HG02870 (cell line): Measurements from ENCODE around the gene TGDS.

ENCODE experiments used
- ATAC-seq: cut with Tn5 transposase; IDR thresholded peaks from one replicate; pipeline ENCODE4 v1.9.1; 2021; ENCODE audit warnings: mild to moderate bottlenecking, moderate library complexity; ENCODE audit not compliant: unreplicated experiment

The TGDS gene

DNA sequence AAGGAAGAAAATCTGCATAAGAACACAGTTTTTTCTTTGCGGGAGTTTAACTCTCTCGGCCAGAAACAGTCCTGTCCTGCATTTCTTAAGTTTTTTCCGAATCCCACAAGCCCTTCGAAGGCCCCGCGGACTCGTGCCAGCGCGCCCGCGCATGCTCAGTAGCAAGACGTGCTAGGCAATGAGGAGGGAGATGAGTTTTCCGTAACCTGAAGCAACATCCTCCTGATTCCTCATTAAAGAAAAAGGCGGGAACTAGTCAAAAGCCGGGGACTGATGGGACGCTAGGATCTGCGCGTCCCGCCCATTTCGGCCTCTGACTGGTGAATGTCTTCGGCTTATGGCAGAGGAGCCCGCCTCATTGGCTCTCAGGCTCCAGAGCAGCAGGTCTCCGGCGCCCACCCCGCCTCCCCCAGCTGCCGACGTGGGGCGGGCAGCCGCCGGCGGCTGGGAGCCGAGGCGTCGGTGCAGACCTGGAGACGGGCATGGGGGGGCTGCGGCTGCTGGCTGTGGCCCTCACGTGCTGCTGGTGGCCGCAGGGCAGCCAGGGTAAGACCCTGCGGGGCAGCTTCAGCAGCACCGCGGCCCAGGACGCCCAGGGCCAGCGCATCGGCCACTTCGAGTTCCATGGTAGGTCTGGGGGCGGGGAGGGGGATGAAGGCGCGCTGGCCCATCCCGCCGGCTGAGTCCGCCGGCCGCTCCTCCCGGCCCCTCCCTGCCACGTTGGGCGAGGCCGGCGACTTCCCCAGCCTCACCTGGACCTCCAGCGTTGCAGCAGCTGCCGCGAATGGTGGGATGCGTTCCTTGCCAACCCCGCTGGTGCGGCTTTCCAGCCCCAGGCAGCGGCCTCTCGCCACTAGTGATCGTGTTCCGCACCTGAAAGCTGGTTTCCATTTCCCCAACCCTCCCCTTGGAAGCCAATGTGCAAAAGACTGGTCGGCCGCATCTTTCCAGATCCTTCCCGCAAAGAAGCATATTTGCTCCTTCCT lies 5.8 kb upstream of the TGDS start, which contains the start of gene GPR180:
Gene GPR180, plus strand, starts transcription at position 412 of the 986 bp plus-strand sequence. Its CDS starts 71 bp downstream, at position 483.
- peak; percentile 99 for ATAC-seq

DNA sequence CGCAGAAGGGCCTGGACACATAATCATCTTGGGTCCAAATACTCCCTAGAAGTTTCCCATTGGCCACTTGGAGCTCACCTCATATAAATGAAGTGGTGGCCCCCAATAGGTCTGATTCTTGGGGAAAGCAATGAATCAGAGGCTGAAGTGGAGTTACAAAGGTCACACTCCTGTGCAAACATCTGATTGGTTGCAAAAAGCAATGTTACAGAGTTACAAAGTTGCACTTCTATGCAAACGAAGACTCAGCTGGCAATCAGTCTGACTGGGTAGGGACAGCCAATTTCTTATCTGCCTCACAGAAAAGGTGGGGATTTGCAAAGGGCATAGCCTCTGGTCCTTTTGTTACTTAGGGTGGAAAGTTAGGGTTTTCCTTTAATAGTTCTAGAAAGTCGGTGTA lies 3.9 kb upstream of the TGDS start:
- ATAC-seq, result no peak

DNA sequence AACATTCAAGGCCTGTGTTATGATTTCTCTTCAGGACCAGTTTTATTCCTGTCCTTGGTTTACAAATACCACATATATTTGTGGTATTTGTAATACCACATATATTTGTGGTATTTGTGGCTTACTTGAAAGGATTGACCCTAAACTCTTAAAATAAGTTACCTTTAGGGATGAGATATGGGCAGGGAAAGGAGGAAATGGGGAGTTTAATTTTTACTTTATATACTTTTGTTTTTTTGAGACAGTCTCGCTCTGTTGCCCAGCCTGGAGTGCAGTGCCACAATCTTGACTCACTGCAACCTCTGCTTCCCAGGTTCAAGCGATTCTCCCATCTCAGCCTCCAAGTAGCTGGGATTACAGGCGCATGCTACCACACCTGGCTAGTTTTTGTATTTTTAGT lies 2.3 kb upstream of the TGDS start:
- ATAC-seq, result no peak

DNA sequence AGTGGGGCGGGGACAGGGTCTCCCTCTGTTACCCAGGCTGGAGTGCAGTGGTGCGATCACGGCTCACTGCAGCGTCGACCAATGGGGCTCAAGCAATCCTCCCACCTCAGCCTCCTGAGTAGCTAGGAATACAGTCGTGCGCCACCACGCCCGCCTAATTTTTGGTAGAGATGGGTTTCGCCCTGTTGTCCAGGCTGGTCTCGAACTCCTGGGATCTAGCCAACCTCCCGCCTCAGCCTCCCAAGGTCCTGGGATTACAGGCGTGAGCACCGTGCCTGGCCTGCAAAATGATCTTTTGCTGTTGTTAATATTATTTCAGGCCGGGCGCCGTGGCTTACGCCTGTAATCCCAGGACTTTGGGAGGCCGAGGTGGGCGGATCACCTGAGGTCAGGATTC lies 621 bp upstream of the TGDS start:
- ATAC-seq, result no peak

DNA sequence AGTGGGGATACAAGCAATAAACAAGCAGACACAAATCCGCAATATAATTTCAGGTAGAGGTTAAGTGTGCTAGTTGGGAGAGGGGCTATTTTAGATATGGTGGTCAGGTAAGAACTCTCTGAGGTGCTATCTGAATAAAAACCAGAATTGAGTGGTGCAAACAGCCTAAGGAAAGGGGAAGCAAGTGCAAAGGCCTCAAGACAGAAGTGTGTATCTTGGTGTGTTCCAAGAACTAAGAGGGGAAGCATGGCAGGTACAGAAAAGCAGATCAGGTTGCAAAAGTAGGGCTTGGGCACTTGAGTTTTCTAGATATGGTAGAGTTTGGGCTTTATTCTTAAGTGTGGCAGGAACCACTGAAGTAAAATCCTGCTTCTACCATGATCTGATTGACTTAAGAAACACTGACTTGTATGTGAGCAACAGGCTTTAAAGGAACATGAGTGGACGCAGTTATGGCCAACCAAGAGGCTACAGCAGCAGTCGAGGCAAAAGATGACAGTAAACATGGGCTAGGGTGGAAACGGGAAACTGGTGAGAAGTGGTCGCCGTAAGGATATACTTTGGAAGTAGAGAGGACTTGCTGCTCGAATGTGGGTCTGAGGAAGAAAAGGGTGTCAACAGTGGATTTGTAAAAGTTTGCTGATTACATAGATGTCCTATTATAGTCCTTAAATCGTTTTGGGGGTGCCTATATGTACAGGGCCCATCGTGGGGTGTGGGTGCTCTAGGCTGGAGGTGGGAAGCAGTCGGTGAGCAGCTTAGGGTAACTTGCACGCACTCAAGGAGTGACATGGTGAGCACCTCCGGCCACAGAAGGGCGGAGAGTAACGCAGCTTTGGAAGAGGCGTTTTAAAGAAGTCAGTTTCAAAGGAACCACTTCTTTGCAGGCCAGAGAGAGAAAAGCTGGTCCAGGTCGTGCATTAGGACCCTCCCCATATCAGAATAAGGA lies 677 bp downstream of the TGDS start:
- ATAC-seq, result peak; percentile 46

DNA sequence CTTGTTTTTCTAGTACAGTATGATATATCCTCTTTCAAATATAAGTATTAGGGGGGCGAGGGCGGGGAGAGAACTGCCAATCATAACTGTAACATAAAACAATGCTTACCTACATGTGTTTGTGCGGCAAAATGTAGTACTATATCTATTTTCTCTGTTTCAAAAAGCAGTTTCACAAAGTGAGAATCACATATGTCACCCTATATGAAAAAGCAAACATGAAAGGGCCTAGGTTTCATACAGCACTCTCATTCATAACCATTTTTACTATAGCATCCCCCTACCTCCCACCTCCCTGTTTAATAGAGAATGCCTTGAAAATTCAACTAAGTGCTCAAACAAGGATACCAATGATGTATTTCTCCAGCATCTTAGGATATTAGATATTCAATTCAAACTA lies 5.2 kb downstream of the TGDS start:
- ATAC-seq, result peak; percentile 78

DNA sequence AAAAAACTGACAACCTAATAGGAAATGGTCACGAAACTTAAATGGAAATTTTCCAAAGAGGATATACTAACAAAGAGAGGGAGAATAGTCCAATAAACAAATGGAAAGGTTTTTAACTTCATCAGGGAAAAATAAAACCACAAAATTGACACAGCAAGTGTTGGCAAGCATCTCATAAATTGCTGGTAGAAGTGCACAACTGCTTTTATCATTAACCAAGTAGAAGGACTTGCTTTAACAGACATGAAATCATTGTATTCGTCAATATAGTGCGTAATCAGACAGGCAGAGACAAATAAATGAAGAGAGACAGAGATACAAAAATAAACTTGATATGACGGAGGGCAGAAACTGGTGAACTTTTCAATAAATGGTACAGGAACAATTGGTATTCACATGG lies 7.4 kb downstream of the TGDS start:
- ATAC-seq, result no peak

DNA sequence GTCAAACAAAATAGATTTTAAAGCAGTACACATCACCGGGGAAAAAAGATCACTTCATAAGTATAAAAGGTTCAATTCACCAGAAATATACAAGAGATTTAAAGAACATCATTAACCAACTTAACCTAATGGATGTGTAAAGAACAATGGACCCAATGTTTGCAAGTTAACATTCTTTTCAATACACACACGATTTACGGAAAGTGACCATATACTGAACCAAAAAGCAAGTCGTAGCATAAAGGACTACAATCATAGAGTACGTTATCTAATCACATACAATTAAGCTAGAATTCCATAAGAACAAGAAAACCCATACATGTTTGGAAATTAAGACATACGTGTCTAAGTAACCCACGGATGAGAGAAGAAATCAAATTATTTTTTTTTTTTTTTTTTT lies 9.6 kb downstream of the TGDS start:
- ATAC-seq, result no peak

DNA sequence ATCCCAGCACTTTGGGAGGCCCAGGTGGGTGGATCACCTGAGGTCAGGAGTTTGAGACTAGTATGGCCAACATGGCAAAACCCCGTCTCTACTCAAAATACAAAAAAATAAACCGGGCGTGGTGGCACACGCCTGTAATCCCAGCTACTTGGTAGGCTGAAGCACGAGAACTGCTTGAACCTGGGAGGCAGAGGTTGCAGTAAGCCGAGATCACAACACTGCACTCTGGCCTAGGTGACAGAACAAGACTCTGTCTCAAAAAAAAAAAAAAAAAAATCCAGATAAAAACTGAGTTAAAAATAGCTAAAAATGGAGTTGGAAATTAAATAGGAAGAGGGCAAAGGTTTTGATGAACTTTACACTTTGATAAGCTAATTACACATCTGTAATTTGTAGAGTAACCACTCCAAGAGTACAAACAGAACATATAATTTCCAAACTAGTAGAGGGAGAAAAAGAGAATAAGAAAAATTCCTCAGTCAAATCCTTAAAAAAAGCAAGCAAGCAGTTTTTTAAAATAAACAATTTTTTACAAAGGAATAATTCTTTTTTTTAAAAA lies 10.3 kb downstream of the TGDS start:
- ATAC-seq, result no peak

DNA sequence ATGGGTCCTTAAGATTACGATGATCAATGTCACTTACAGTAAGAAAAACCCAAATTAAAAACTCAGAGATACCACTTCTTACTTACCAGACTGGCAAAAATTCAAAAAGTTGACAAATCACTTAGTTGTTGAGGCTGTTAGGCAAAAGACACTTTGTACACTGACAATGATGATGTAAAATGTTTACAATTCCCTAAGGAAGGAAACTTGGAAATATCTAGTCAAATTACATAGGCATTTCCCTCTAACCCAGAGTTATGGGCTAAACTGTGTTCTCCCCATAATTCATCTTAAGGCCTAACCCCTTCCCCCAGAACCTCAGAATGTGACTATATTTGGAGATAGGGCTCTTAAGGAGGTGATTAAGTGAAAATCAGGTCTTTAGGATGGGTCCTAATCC lies 12.0 kb downstream of the TGDS start:
- no peak for ATAC-seq

DNA sequence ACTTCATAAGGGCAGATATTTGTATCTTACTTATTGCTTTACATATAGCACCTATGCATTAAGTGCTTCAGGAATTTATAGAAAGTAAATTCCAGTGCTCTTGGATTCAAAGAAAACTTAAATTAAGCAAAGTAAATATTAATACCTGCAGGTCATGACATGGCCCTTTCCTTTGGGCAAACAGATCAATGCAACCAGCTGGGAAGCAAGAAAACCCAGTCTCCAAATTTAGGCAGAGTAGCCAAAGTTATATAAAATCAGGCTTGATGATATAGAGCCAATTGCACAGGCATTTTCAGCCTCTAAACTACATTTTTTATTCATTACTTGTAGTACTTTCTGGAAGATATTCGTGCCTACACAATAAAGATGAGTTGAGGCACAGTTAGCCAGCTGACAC lies 16.9 kb downstream of the TGDS start:
- ATAC-seq, result no peak

DNA sequence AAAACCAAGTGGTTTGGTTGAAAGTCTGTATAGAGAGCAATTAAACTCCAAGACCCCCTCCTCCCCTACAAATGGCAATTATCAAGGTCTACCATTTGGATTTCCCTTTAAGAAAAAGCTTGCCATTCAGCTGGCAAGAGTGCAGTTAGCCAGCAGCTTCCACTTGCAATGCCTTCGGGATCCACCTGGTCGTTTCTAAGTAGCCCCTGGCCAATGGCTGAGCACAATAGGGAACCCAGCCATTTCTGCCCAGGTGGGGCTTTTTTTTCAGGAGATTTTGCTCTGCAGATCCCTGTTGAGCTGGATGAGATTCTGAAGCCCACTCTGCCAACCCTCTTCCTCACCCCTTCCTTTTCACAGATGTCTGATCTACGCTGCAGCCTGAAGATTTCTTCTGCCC lies 26.3 kb downstream of the TGDS start:
- ATAC-seq, result no peak

DNA sequence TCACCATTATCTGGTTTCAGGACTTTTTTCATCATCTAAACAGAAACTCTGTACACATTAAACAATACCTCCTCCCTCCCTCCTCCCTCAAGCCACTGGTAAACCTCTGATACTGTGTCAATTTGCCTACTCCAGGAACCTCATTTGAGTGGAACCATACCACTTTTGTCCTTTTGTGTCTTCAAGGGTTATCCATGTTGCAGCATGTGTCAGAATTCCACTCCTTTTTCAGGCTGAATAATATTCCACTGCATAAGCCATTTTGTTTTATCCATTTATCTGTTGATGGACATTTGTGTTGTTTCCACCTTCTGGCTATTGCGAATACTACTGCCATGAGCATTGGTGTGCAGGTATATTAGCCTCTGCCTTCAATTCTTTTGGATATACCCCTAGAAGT lies 27.5 kb downstream of the TGDS start:
- ATAC-seq, result no peak

DNA sequence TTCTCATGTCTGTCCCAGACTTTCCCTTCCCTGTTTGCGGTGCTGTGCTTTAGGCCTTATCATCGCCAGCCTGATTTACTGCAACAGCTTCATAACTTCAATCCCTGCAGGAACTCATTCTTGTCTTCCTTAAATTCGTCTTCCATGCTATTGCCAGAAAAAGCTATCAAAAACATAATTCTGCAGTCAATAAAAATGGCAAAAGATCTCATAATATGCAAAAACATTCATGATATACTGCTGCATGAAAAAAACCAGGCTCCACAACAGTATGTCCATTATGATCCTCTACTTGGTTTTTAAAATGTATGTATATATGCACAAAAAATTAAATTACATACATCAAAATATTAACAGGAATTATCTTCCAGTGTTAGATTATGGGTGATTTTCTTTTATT lies 28.4 kb downstream of the TGDS start:
- no peak for ATAC-seq

DNA sequence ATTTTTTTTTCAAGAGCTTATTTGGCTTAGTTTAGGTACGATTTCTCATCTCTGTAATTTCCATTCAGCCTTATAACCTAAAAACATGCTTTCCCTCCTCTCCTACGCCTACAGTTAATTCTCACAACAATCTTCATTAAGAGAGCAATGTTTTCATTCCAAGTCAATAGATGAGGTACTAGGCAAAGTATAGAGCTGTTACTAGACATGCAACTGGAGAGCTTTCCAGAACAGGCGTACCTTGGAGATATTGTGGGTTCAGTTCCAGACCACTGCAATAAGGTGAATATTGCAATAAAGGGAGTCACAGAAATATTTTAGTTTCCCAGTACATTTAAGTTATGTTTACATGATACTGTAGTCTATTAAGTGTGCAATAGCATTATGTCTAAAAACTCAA lies 34.8 kb downstream of the TGDS start:
- ATAC-seq, result no peak

DNA sequence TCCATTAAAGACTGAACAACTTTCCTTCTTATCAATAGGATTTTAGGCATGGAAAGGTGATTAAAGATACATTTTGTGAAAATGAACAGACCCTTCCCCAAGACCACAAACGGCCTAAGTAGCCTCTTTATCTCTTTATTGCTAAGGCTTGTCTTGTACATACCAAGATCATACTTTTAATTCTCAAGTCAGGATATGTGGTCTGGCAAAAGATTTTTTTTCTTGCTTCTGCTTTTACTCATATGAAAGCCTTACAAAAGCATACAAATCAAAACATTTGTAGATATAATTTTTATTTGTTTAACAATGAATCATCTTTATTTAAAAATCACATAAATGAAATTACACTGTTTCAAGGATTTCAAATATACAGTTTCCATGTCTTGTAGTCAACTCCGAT lies 35.8 kb downstream of the TGDS start:
- ATAC-seq, result no peak

DNA sequence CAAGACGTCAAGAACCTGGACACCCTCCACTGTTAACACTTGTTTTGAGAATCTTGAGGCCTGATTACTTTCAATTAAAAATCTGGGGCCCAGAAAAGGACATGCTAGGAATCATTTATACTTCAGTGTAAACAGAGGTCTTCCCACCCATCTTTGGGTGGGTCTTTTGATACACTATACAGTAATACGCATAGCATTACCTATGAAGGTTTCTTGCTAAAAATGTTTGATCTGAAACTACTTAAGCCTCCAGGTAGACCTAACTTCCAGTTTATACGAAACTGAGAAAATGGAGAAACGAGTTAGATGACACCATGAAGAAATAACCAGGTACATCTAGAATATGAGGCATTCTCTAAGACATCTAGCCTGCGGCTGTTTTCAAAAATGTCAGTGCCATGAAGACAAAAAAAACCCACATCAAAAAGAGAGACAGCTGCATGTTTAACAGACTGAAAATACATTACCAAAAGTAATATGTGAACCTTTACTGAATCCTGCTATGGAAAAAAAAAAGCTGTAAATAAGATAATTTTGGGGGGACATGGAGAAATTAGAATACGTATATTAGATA lies 36.6 kb downstream of the TGDS start:
- ATAC-seq, result no peak

DNA sequence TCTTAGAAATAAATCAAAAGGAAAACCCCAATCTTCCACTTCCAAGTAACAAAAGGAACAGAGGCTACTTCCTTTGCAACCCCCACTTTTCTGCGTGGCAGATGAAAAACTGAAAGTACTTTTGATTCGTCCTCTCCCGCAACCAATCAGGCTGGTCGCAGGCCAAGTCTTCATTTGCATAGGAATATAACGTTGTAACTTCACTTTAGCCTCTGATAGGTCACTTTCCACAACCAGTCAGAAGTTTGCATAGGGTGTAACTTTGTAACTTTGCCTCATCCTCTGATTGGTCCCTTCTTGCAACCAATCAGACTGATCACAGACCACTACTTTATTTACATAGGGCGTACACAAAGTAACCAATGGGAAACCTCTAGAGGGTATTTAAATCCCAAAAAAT lies 37.2 kb downstream of the TGDS start:
- no peak for ATAC-seq

DNA sequence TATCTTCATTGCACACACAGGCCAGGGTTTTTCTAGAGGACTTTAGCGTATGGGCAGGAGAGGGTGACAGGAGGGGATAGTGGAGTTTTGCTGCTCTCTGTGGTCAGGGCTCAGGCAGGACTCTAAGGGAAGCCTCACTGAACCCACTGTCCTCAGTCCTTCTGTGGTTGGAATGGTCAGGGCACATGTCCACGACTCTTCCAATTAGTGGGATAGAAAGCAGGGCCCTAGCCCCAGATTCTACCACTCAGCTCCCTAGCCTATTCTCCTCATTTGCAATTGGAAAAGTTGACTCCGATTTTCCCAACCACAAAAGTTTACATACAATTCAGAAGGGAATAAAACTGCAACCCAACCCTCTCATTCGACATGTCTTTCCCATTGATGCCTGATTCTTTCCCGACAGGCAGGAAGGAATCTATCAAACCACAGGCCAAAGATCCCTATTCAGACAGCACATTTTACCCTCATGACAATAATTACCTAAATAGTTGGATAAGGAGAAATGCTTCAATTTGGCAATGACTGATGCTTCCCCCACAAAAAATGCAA lies 38.2 kb downstream of the TGDS start:
- ATAC-seq, result no peak

DNA sequence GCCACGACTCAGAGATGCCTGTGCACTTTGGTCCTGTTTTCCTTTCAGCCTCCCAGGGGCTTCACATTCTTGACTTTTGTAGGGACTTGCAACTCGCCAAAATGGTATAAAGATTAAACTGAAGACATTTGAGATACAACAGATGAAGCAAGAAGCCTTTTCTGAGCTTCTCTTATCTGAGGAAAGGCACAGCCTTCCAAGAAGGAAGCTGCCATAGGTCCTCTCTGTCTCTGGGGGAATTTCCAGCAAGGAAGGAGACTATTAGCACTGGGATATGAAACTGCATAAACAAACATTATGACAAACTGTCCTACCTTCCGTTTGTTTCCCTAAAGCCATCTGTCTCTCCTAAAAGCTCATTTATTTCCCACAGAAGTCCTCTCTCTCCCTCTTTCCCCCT lies 39.3 kb downstream of the TGDS start:
- ATAC-seq, result no peak

DNA sequence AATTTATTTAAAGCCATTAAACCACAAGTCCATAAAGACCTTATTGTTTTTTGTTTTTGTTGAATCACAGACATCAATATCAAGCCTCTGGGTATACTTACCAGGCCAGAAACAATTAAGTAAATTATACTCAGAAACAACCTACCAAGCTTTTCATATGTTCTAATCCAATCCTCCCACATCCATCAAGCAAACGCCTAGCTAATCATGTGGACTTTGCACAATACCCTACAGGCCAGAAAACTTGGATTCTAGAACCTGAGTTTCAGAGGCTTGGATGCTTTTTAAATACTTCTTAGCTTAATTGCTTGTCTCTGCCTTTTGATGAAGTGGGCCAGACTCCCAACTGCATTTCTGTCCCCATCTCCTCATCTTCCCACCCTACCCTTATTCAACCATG lies 39.9 kb downstream of the TGDS start:
- no peak for ATAC-seq
